ENCODE results near the gene SPATA13. TPM values are rescaled to one million over a fixed set of nuclear protein-coding genes. Genes with fewer than 3 reads are reported as not detected.
A peak's percentile ranks its signal among the peaks of the same experiment; 100 is the strongest.

Gene SPATA13
- total RNA-seq, 4 donors from 2014 or later: 20.0 to 47.4 (median 27.6) TPM

- Histone ChIP-seq H3K27ac (peak overlapping the region; percentile 63 to 77), H3K4me1 (no peaks in the 10 kb centered on the region), H3K9me3 (no peaks in the 10 kb centered on the region), H3K4me3 (no peak overlapping the region), H3K36me3 (no peaks in the 10 kb centered on the region), H3K27me3 (no peaks in the 10 kb centered on the region)
- intact Hi-C loops (cut with DNase I; ENCODE audit: low total_unique reads): no loop called here
- TF ChIP-seq CTCF (IDR thresholded peaks at IDR 0.05) (no peak), POLR2A (IDR thresholded peaks at IDR 0.05) (no peak)
- no peak for DNase-seq
Observed at GRCh38 chr13:24234200-24234915, 73.8 kb downstream of the SPATA13 start.

GRCh38 chr13:24237356-24237755 lies 76.8 kb downstream of the SPATA13 start:
- DNase-seq: no peak
- TF ChIP-seq POLR2A (IDR thresholded peaks at IDR 0.05) (no peak), CTCF (IDR thresholded peaks at IDR 0.05) (no peak)

GRCh38 chr13:24241336-24241735 lies 80.8 kb downstream of the SPATA13 start:
- DNase-seq: no peak
- Histone ChIP-seq H3K9me3 (no peaks in the 10 kb centered on the region), H3K4me3 (no peak overlapping the region), H3K27ac (no peak overlapping the region), H3K4me1 (no peaks in the 10 kb centered on the region), H3K27me3 (no peaks in the 10 kb centered on the region), H3K36me3 (no peaks in the 10 kb centered on the region)
- intact Hi-C loops (cut with DNase I; ENCODE audit: low total_unique reads): no loop called here
- no peak for TF ChIP-seq CTCF (IDR thresholded peaks at IDR 0.05)
- no peak for TF ChIP-seq POLR2A (IDR thresholded peaks at IDR 0.05)

More at GRCh38 chr13:24237356-24237755, 76.8 kb downstream of the SPATA13 start:
- no peaks in the 10 kb centered on the region for H3K4me1 ChIP-seq
- H3K27ac ChIP-seq: no peak overlapping the region
- H3K36me3 ChIP-seq: no peaks in the 10 kb centered on the region
- no peak overlapping the region for H3K4me3 ChIP-seq
- intact Hi-C loops (cut with DNase I; ENCODE audit: low total_unique reads): no loop called here
- H3K27me3 ChIP-seq: no peaks in the 10 kb centered on the region
- H3K9me3 ChIP-seq: no peaks in the 10 kb centered on the region

- no peaks in the 10 kb centered on the region for H3K36me3 ChIP-seq
- no peaks in the 10 kb centered on the region for H3K27me3 ChIP-seq
- no peak overlapping the region for H3K4me3 ChIP-seq
- intact Hi-C loops (cut with DNase I; ENCODE audit: low total_unique reads): no loop called here
- TF ChIP-seq CTCF (IDR thresholded peaks at IDR 0.05) (no peak), POLR2A (IDR thresholded peaks at IDR 0.05) (no peak)
- no peaks in the 10 kb centered on the region for H3K9me3 ChIP-seq
- no peak for DNase-seq
- no peaks in the 10 kb centered on the region for H3K4me1 ChIP-seq
- no peak overlapping the region for H3K27ac ChIP-seq
Observed at GRCh38 chr13:24242100-24242499, 81.6 kb downstream of the SPATA13 start.

- TF ChIP-seq CTCF (IDR thresholded peaks at IDR 0.05) (no peak), POLR2A (IDR thresholded peaks at IDR 0.05) (no peak)
- Histone ChIP-seq H3K36me3 (no peaks in the 10 kb centered on the region), H3K27me3 (no peaks in the 10 kb centered on the region), H3K27ac (no peak overlapping the region), H3K4me1 (no peaks in the 10 kb centered on the region), H3K9me3 (no peaks in the 10 kb centered on the region), H3K4me3 (no peak overlapping the region)
- intact Hi-C loops (cut with DNase I; ENCODE audit: low total_unique reads): no loop called here
- no peak for DNase-seq
Observed at GRCh38 chr13:24243302-24243701, 82.8 kb downstream of the SPATA13 start.

Measured in uterus (tissue), 4 donors.